ENCODE measurements around the gene HSPB1.
A peak's percentile ranks its signal among the peaks of the same experiment; 100 is the strongest.
"Not testable (repeated sequence)": the region's sequence is repeated elsewhere in the genome, so short reads cannot be mapped to it uniquely, and the experiment has no call there.

Gene HSPB1

DNA sequence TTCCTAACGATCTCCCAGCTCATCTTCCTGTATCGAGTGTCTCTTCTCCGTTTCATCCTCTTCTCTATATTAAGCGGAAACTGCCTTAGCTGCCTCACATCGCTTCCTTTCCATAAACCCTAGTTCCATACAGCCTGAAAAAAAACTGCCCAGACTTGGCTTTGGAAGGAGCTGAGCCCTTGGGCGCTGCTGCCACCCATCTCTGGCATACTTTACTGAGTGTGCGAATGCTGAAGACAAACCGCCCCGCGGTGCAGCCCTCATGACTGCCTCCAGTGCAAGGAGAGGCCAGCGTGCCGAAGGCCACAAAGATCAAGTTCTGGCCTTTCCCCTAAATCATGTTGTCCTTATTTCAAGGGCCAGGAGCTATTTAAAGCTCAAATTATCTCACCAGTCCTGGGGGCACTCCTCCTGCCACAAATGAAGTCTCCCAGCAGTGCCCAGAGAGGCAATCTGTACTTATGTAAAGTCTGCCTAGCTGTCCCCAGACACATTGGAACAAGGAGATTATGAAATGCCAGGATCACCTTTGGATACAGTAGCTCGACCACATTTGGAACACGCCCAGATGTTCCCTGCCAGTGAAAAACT lies 31.1 kb downstream of the HSPB1 start:
- no peak for DNase-seq (ENCODE audit: low spot score)

DNA sequence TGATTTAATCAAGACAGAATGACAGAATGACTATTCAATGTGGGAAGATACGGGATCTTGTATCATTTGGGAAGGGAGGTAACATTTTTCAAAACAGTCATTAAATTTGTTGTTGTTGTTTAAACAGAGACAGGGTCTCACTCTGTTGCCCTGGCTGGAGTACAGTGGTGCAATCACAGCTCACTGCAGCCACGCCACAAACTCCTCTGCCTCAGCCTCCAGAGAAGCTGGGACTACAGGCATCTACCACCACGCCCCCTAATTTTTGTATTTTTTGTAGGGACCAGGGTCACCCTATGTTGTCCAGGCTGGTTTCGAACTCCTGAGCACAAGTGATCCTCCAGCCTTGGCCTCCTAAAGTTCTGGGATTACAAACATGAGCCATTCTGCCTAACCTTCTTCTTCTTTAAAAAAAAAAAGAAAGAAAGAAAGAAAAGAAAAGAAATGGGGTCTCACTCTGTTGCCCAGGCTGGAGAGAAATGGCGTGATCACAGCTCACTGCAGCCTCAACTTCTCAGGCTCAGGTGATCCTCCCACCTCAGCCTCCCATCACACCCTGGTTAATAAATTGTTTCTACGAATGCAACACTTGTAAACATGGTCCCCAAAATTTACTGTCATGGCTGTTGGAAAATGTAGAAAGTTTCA lies 32.0 kb downstream of the HSPB1 start:
- DNase-seq (ENCODE audit: low spot score): no peak

DNA sequence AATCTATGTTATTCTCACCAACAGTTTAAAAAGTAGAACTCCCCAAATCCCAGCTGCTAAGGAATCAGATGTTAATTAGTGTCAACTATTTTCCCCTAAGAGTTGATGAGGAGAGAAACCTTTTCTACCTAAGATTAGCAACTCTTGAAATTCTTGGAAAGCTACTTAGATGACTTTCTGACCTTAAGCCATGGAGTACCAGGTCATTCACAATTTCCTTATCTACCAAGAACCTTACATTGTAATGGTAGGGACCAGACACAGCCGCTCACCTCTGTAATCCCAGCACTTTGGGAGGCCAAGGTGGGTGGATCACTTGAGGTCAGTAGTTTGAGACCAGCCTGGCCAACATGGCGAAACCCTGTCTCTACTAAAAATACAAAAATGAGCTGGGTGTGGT lies 32.9 kb downstream of the HSPB1 start:
- not testable (repeated sequence) for DNase-seq (ENCODE audit: low spot score)

DNA sequence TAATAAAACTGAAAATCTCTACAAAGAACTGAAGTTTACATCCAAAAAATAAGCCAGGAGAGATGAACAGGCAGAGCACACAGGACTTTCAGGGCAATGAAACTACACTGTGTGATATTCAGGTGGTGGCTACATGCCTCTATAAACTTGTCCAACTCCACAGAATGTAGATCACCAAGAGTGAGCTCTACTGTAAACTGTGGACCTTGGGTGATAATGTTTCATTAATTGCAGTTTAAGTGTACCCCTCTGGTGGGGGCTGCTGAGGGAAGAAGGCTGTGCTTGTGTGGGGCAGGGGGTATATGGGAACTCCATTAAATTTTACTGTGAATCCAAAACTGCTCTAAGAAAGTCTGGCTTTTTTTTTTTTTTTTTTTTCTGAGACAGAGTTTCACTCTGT lies 33.6 kb downstream of the HSPB1 start:
- no peak for DNase-seq (ENCODE audit: low spot score)

DNA sequence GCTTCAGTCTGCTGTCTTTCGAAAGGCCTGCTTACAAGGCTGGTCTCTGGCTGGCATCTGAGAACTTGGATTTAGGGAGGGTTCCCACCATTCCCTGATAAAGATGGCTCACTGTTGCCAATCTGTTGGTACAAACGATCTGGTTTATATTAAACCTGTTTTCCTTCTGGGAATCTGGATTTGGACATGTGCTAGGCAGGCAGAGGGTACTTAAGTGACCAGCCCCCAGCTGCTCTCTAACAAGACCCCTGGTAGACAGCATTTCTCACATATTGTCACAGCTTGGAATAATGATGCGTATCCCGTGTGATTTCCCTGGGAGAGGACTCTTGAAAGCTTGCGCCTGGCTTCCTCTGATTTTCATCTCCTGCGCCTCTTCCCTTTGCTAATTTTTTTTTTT lies 34.7 kb downstream of the HSPB1 start:
- no peak for DNase-seq (ENCODE audit: low spot score)

DNA sequence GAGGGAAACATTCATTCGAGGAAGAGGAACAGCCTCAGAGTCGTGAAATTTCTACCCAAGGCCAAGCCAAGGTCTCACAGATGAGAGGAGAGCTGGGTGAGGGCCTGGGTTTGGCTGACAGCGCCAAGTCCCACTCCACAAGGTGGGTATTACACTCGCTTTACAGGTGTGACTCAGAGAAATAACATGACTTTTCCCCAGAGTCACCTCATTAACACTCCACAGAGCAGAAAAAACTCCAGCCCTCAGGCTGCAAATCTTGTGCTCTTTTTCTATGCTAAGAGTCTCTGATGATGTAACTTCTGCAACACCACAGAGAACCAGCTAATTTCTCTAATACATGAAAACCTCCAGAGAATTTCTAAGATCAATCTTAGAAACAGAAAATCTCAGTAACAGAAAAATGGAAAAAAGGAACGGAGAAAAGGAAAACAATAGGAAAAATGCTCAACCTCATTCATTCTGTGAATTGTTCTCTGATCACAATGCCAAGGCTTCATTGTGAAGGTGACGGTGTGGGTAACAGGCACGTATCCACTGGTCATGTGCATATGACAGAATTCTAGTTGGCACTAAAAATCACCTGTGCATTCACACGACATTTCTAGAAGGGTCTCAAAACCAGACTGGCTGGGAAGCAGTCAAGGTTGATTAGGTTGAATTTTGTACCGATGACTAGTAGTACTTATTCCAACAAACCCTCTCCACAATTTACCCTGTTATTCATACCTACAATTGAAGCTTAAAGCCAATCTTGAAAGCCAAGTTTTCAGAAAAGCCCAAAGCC lies 36.0 kb downstream of the HSPB1 start:
- DNase-seq (ENCODE audit: low spot score): peak; percentile 83

DNA sequence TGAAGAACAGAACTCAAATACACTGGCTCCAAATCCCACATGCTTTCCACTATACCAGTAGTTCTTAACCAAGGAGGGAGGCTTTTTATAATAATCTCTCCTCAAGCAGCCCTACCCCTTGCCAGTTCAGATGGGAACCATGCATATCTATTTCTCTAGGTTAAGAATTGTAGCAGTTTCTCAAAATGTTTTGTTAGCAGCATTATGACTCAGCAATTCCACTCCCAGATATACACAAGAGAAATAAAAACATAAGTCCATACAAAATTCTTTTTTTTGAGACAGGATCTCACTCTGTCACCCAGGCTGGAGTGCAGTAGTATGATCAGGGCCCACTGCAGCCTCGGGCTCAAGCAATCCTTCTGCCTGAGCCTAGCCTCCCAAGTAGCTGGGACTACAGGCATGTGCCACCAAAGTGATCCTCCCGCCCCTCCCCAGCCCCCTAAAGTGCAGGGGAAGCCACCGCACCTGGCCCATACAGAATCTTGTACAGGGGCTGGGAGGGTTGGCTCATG lies 38.2 kb downstream of the HSPB1 start:
- DNase-seq (ENCODE audit: low spot score): no peak

DNA sequence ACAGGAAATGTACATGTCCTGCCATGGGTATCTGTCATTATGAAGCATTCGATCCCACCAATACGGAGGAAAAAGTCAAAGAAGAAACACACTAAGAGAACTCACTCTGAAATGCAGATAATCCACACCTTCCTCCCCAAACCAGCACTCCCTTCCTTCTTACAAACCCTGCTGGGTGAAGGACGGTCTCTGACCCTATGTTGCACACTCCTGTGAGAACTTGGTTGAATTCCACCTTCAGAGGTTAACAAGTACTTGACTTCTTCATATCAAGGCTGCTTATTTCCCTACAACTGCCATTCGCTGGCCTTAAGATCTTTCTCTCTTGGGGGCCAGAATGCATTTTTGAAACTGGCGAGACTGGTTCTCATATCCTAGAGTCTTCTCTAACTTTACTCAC lies 39.7 kb downstream of the HSPB1 start:
- DNase-seq (ENCODE audit: low spot score): no peak

DNA sequence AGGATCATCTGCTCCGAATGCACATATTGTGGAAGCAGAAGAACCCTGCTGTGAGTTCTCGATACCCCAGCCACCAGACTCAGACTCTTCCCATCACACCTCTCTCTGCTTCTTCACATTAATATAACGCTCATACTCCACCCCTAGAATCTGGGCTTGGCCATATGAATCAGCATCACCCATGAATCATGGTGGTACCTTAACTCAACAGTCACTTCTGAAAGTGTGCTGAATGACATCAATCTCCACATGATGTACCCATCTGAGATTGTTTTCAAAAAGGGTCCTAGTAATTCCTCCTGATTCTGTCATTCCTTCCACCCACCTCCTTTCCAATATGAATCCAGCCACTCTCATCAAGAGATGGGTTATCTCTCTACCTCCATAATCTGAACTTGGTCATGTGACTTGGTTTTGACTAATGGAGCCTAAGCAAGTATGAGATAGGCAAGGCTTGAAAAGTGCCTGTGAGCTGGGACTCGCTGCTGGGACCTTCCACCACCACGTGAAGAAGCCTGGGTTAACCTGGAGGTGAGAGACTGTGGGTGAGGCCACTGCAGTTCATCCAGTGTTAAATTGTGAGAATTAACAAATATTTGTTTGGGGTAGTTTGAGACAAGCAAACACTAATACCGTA lies 40.9 kb downstream of the HSPB1 start:
- DNase-seq (ENCODE audit: low spot score): peak; percentile 37

DNA sequence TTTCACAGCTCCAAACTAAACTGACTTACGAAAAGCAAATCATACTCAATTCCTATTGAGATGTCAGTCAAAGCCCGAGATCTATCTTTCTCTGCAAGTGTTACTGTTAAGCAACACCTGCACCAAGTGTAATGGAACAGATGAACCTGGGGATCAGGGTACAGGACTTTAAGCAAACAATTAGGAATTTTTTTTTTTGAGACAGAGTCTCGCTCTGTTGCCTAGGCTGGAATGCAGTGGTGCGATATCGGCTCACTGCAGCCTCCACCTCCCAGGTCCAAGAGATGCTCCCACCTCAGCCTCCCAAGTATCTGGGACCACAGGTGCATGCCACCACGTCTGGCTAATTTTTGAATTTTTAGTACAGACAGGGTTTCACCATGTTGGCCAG lies 41.5 kb downstream of the HSPB1 start:
- no peak for DNase-seq (ENCODE audit: low spot score)

DNA sequence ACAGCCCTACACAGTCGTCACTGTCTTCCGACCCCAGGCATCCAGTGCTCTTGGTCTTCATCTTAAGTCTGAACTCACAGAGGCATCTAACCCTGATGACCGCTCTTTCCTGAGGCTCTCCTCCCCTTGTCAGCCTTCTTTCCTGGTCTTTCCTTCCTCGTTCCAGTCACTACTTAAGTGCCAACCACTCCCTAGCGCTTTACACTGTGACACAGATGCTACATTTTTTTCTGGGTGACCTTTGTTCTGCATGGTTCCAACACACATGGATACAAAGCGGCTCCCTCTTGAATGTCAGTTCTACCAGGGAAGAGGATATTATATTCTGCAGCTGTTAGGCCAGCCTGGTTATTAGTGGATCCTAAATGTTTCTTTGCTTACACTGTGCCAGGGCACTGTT lies 43.6 kb downstream of the HSPB1 start:
- no peak for DNase-seq (ENCODE audit: low spot score)

DNA sequence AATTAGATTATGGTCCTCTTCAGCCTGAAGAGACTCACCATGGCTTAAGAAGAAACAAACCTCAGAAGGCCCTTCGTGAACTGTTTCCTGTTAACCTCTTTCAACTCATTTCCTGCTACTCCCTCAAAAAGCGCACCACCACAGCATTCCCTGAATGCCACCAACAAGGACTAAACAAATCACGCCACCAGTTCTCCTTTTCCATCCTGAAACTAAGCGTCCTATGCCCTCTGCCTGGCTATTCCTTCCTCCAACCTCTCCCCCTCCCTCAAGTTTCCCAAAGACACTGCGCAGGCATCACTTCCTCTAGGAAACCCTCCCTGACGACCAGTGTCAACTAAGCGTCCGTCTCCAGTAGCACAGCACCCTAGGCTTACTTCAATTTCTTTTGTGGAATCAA lies 44.3 kb downstream of the HSPB1 start:
- DNase-seq (ENCODE audit: low spot score): no peak

DNA sequence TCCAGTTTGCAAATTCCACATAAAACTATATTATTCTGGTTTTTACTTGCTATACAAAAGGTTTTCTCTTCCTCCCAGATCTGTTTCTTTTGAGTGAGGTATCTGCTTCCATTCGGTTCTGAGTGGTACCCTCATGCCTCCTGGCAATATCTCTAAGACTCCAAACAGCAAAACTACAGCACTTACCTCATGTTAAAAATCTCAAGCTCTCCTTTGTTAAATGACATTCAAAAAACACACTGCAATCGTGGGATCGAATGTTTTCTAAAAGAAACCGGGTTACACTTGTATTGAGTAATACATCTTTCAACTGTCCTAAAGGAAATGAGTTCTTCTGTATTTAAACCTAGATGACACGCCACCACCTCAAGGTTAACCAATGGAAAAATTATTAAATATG lies 45.2 kb downstream of the HSPB1 start:
- DNase-seq (ENCODE audit: low spot score): no peak

DNA sequence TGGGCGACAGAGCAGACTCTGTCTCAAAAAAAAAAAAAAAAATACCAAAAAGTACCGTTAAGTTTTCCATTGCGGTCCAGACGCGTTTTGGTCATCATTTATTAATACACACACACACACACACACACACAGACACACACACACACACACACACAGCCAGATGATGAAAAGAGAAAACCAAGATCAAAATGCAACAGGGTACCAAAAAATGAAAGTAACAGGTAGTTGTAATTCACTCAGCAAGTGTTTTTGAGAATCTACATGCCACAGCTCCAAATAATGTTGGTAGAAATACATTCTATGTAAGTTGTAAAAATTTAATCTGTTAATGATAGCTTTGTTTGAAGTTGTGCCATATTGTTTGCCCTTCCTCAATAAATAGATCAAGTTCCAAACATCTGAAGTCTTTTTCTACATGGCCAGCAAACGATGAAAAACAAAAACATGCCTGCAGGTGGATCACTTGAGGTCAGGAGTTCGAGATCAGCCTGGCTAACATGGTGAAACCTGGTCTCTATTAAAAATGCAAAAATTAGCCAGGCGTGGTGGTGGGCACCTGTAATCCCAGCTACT lies 46.9 kb downstream of the HSPB1 start:
- DNase-seq (ENCODE audit: low spot score): no peak

DNA sequence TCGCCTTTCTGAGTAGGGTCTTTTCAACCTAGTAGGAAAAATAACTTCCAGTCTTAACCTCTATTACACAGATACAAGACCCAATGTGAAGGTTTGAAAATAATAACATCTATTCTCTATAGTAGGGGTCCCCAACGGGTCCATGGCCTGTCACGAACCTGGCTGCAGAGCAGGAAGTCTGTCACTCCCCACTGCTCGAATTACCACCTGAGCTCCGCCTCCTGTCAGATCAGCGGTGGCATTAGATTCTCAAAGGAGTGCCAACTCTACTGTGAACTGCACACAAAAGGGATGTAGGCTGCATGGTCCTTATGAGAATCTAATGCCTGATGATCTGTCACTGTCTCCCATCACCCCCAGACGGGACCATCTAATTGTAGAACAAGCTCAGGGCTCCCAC lies 48.9 kb downstream of the HSPB1 start:
- DNase-seq (ENCODE audit: low spot score): no peak

DNA sequence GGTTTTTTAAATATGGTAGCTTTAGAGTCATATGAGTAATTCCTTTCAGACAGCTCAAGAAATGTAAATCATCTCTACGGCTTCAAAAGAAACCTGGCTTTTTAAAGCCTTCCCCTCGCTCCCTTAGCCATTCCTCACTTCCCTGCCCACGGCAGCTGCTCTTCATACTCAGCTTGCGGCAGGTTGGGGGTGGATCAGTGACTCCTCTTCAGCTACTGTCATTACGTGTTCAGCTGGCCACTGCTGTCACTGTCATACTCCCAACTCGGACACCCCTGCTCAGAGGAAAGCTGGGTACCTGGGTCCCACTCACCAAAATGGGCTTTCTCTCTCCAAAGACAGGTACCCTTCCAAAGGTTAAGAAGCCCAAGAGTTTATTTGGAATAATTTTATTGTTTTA lies 49.7 kb downstream of the HSPB1 start:
- DNase-seq (ENCODE audit: low spot score): no peak

DNA sequence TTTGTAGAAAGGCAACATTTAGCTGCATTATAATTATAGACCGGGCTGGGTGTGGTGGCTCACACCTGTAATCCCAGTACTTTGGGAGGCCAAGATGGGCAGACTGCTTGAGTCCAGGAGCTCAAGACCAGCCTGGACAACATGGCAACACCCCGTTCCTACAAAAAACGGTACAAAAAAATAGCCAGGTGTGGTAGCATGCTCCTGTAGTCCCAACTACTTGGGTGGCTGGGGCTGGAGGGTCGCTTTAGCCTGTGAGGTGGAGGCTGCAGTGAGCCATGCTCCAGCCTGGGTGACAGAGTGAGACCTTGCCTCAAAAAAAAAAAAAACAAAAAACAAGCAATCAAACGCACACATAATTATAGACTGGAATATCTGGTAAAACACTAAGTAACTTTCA lies 51.3 kb downstream of the HSPB1 start:
- no peak for DNase-seq (ENCODE audit: low spot score)
